EH (cell line): ENCODE results near the gene LRRK1.
A peak's percentile ranks its signal among the peaks of the same experiment; 100 is the strongest.
"Not testable (repeated sequence)": the region's sequence is repeated elsewhere in the genome, so short reads cannot be mapped to it uniquely, and the experiment has no call there.

Experiments
- DNase-seq: peaks from one replicate; pipeline ENCODE4 v3.0.0-alpha.2; 2015; ENCODE audit warnings: low read depth

Gene LRRK1

DNA sequence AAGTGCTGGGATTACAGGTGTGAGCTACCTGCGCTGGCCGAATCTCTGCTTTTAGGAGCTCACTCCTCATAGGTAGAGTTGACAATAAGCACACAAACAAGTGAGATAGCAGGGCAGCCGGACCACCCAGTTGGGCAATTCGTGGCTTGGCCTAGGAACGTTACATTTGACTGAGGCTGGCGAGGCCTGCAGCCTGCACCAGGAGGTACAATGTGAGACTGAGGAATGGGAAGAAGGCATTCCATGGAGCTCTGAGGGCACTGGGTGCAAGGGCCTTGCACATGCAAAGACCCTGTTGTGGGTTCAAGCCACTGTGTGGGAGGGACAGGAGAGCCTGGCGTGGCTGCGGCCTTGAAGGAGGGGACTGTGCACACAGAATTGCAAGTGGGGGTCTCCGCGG, 152.5 kb downstream of the LRRK1 start:
- DNase-seq = no peak

GRCh38 chr15:101072235-101072634, 153.1 kb downstream of the LRRK1 start:
- DNase-seq = not testable (repeated sequence)

- DNase-seq = not testable (repeated sequence)
These were observed 158.9 kb downstream of the LRRK1 start for GRCh38 chr15:101077806-101078668.

DNA sequence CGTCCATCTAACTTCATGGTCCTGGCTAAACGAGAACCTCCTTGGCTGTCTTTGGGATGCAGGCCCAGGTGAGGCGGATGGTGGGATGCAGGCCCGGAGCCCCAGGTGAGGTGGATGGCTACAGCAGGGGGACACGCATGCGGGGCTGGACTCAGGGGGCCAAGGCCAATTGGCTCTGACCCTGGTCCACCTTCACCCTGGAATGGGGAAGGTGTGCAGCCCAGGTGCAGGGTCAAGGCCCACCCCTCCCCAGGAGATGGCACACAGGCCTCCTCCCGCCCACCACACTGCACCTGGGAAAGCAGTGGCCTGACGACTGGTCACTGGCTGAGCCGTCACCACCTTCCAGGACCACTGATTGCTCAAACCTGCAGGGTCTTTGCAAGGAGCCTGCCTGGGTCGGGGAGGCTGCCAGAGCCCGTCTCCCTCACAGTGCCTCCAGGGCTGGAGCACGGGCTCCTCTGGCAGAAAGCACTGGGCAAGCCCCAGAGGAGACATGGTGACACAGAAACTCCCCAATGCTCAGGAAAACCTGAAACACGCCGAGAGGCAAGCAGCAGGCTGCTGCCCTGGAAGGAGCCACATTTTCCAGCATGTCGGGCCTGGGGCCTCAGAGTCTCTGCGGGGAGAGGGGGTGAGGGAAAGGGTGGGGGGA, 159.6 kb downstream of the LRRK1 start:
- DNase-seq = no peak

DNA sequence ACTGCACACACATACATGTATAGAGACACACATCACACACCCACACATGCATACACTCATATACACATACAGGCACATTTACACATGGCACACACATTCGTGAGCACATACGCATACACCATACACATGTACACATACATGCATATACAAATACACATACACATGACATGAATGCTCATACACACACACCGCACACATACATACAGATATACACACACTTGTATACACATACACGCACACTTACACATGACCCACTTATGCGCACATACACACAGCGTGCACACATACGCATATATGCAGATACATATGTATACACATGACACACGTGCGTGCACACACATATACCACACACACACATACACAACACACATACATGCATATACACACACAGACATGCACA, 162.7 kb downstream of the LRRK1 start:
- DNase-seq = no peak

- no peak for DNase-seq
These were observed 164.3 kb downstream of the LRRK1 start for GRCh38 chr15:101083336-101084045.

DNA sequence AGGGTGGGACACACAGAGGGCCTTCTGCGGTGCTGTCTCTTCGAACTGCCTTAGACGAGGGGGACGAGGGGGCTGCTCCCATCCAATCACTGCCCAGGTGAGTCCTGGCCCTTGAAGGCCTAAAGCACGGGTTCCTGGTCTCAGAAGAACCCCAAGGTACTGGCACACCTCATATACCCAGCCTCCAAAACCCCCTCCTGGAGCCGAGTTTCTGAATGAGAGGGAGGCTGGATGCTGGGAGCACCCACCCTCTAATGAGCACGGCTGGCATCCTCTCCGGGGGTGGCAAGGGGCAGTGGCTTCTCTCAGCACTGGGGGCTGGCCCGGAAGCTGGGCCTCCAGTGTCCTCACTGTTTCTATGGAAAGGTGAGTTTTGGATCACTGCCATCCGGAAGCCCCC, 165.6 kb downstream of the LRRK1 start:
- no peak for DNase-seq

DNA sequence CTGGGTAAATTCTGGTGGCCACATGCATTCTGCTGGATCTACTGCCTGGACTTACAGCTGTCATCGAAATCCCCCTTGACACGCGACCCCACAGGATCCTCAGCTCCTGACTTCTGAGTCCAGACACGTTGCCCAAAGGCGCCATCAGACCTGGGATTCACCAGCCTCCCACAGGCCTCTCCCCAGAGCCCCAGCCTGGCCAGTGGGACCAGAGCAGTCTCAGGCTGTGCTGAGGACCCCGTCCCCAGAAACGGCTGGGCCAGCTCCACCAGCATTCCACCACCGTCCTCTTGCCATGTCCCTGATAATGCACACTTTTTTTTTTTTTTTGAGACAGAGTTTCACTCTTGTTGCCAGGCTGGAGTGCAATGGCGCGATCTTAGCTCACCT, 166.1 kb downstream of the LRRK1 start:
- DNase-seq = no peak

DNA sequence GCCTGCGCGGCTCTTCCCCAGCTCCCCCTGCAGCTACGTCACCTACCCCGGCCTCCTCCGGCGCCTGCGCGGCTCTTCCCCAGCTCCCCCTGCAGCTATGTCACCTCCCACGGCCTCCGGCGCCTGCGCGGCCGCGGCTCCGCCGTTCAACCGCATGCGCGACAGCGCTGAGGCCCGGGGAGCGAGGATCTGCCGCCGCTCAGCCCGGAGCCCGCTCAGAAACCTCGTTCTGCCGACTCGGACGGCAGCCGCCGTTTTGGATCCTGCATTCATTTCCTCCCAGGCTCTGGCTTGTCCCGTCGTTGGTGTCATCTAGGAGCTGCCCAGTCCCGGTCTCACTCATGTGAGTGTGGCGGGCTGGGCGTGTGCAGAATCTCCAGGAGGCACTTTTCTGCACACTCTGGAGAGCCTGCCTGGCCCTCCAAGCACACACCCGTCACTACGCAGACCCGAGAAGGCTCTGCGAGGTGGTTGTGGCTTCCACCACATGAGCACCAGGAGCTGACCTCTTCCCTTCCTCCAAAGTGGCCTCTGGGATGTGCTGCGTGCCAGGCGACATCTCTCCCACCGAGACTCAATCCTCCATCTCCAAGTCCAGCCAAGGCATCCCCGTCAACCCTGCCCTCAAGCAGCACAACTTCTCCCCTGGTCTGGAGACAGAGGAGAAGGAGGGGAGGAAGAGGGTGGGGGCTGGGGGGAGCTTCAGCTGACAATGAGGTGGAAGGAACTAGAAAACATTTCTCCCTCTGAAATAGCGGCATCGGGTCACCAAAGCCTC, 167.4 kb downstream of the LRRK1 start:
- no peak for DNase-seq

DNA sequence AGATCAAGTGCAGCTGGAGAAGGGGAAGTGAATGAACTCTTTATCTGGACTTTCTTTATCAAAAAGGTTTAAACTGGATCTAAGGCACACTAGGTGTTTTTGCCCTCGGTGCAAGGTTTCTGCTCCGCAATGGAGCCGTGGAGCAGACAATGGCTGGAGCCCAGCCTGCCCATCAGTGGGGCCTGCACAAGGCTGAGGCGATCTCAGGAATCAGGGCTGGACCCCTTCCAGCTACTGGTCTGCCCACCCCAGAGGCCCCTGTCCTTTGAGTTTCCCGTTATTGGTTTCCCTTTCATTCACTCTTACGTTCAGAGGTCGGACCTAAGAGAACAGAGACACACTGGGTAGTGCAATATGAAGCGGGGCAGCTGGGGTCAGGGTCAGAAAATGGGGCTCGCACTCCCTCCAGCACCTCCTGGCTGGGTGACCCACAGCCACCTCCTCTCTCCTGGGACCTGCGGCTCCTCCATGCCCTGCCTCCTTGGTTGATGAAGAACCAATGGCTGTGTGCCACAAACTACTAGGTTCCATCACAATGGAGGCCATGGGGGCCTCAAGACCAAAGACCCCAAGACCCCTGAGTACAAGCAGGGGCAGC, 168.1 kb downstream of the LRRK1 start:
- DNase-seq = no peak

GRCh38 chr15:101088271-101088670, 169.1 kb downstream of the LRRK1 start:
- DNase-seq = no peak

- peak; percentile 61 for DNase-seq
These were observed 169.8 kb downstream of the LRRK1 start for GRCh38 chr15:101088788-101089578.

DNA sequence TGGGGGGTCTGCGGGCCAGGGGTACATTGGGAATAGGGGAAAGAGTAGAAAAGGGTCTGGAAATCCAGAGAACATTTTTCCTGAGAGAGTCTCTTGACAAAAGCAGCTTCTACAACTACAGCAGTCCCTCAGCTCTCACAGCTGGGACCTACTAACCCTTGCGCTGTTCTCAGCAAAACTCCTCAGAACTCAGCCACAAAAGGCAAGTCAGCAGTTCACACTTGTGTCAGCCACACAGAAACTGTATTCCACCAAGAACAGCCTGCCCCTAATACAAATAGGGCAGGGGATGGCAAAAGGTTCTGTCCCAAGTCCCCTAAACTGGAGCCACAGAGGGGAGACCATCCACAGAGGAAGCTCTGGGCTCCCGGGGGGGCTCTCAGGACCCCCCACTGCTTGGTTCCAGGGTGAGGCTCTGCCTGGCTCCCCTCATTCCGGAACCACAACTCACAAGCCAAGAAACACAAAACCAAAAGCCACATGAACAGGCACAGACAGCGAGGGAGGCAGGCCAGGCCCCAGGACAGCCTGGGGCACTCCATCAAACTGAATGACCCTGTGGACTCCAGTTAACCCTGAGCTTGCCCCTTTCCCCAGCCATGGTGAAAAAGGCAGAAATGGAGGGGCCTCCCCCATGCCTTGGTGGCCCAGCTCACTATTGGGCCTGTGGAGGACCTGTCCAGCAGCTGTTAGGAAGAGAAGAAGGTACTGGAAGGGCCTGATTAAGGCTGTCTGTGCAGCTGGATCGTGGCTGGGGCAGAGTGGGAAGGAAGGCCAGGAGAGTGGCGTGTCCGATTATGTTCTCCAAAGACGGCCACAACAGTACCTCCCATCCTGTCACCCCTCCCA, 170.6 kb downstream of the LRRK1 start:
- no peak for DNase-seq

DNA sequence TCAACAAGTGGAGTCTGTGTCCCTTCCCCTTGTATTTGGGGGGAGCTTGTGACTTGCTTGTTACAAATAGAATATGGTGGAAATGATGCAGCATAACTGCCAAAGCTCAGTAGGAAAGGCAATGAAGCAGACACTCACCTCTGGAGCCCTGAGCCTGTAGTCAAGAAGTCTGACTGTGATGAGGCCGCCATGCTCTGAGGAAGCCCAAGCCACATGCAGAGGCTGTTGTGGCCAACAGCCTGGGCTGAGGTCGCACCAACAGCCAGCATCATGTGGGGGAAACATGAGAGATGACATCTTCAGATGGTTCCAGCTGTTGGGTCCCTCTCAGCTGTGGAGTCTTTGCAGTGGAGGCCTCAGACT, 171.3 kb downstream of the LRRK1 start:
- DNase-seq = no peak

- DNase-seq = peak; percentile 96
These were observed 172.2 kb downstream of the LRRK1 start for GRCh38 chr15:101091080-101092017.

- DNase-seq = peak; percentile 56
These were observed 173.2 kb downstream of the LRRK1 start for GRCh38 chr15:101092156-101092866.

DNA sequence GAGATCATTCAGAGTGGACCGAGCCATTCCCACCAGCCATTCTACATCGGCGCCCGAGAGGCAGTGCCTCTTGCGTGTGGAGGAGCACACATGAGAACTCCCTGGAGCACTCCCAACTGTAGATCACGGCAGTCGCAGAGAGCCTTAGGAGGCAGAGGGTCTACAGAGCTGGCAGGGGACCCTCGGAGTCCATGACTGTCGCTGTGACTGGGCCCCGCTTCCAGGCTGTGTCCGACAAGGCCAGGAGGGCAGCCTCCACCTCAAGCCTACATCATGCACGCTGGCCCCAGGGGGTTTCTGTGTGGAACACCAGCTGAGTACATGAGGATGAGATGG, 173.7 kb downstream of the LRRK1 start:
- DNase-seq = no peak

GRCh38 chr15:101093958-101094357, 174.8 kb downstream of the LRRK1 start:
- DNase-seq = no peak
